Esophagus muscularis mucosa (tissue), 4 donors: ENCODE results near the gene TERT.

Source experiments
- EP300 ChIP-seq: sonication (generic); formaldehyde crosslinking; IDR thresholded peaks from one replicate; pipeline ENCODE4 v1.6.1; 2017; ENCODE audit warnings: antibody characterized with exemption
- POLR2A ChIP-seq: fragments of 450-650 bp; IDR thresholded peaks from one replicate; pipeline ENCODE4 v1.6.1; 2017; ENCODE audit warnings: antibody characterized with exemption, moderate library complexity, mild to moderate bottlenecking, low read depth
- POLR2AphosphoS5 ChIP-seq, 2 donors: sonication (generic); formaldehyde crosslinking; IDR thresholded peaks; one replicate each; pipeline ENCODE4 v1.6.1; 2017; ENCODE audit warnings: antibody characterized with exemption in 2 of 2
- TF ChIP-seq, protein P1 (sequence below), 3 experiments: fragments of 200-600 bp in 2 of 3; fragments of 450-650 bp in 1 of 3; sonication (generic) in 2 of 3; IDR thresholded peaks; one replicate each; pipeline ENCODE4 v1.5.1; 2017 to 2019; ENCODE audit warnings: antibody characterized with exemption in 3 of 3, mild to moderate bottlenecking in 2 of 3, moderate library complexity in 1 of 3

DNA sequence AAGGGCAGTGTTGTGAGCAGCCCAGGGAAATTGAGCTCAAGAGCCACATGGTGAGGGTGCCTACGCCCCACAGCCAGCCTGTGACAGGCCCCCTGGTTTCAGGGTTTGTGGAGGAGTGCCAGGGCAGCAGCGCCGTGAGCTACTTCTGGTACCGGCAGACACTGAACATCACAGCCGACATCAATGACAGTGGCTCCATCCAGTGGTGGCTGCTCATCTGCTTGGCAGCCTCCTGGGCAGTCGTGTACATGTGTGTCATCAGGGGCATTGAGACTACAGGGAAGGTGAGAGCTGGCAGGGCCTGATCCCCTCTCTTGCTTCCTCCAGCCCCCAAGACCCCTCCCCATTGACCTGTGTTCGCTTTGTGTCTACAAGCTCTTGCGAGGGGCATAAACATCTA lies 59.5 kb downstream of the TERT start:
- TF ChIP-seq, protein P1, sequence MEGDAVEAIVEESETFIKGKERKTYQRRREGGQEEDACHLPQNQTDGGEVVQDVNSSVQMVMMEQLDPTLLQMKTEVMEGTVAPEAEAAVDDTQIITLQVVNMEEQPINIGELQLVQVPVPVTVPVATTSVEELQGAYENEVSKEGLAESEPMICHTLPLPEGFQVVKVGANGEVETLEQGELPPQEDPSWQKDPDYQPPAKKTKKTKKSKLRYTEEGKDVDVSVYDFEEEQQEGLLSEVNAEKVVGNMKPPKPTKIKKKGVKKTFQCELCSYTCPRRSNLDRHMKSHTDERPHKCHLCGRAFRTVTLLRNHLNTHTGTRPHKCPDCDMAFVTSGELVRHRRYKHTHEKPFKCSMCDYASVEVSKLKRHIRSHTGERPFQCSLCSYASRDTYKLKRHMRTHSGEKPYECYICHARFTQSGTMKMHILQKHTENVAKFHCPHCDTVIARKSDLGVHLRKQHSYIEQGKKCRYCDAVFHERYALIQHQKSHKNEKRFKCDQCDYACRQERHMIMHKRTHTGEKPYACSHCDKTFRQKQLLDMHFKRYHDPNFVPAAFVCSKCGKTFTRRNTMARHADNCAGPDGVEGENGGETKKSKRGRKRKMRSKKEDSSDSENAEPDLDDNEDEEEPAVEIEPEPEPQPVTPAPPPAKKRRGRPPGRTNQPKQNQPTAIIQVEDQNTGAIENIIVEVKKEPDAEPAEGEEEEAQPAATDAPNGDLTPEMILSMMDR (IDR thresholded peaks at IDR 0.05), result no peak
- no peak for TF ChIP-seq POLR2A
- TF ChIP-seq POLR2AphosphoS5 (IDR thresholded peaks at IDR 0.05), result no peak
- no peak for TF ChIP-seq EP300
